Stimulated activated CD4-positive, alpha-beta T cell treated with anti-CD3 and anti-CD28 coated beads, Interleukin-4, amount 100 ng/mL, for 1 hour (primary cell): ENCODE data around the gene ROR2.
A peak's percentile ranks its signal among the peaks of the same experiment; 100 is the strongest.

ENCODE experiments used
- DNase-seq: peaks from one replicate; pipeline ENCODE4 v3.0.0-alpha.2; 2020

The ROR2 gene

GRCh38 chr9:91789941-91790340, 160.1 kb downstream of the ROR2 start:
- no peak for DNase-seq

- DNase-seq = no peak
These were observed 162.1 kb downstream of the ROR2 start for GRCh38 chr9:91787931-91788330.

- no peak for DNase-seq
These were observed 163.7 kb downstream of the ROR2 start for GRCh38 chr9:91786132-91786896.

GRCh38 chr9:91785447-91785842, 164.6 kb downstream of the ROR2 start:
- DNase-seq = no peak

- DNase-seq = no peak
These were observed 165.2 kb downstream of the ROR2 start for GRCh38 chr9:91784673-91785446.

- no peak for DNase-seq
These were observed 166.0 kb downstream of the ROR2 start for GRCh38 chr9:91783876-91784672.

- DNase-seq = no peak
These were observed 166.6 kb downstream of the ROR2 start for GRCh38 chr9:91783411-91783810.

GRCh38 chr9:91782708-91783214, 167.3 kb downstream of the ROR2 start:
- DNase-seq = no peak

GRCh38 chr9:91781906-91782305, 168.1 kb downstream of the ROR2 start:
- DNase-seq = no peak

GRCh38 chr9:91781116-91781515, 168.9 kb downstream of the ROR2 start:
- no peak for DNase-seq

GRCh38 chr9:91778031-91778430, 172.0 kb downstream of the ROR2 start:
- DNase-seq = no peak

GRCh38 chr9:91777292-91777830, 172.7 kb downstream of the ROR2 start:
- DNase-seq = no peak

GRCh38 chr9:91776409-91777291, 173.4 kb downstream of the ROR2 start:
- no peak for DNase-seq

- DNase-seq = no peak
These were observed 174.4 kb downstream of the ROR2 start for GRCh38 chr9:91775708-91776028.

- DNase-seq = peak; percentile 61
These were observed 174.9 kb downstream of the ROR2 start for GRCh38 chr9:91775011-91775707.

GRCh38 chr9:91773156-91773555, 176.9 kb downstream of the ROR2 start:
- DNase-seq = no peak

- no peak for DNase-seq
These were observed 178.2 kb downstream of the ROR2 start for GRCh38 chr9:91771864-91772263.

GRCh38 chr9:91771027-91771426, 179.0 kb downstream of the ROR2 start:
- DNase-seq = no peak

GRCh38 chr9:91770229-91770628, 179.8 kb downstream of the ROR2 start:
- no peak for DNase-seq

GRCh38 chr9:91768977-91769916, 180.8 kb downstream of the ROR2 start:
- no peak for DNase-seq
